Neural cell (in vitro differentiated cells): ENCODE data around the gene VAV2.

Experiments
- CTCF ChIP-seq: fragments of 450-650 bp; IDR thresholded peaks from 2 replicates; pipeline ENCODE4 v1.5.1; 2014; ENCODE audit warnings: antibody characterized with exemption, mild to moderate bottlenecking, moderate library complexity; ENCODE audit not compliant: poor library complexity, severe bottlenecking
- EZH2 ChIP-seq: fragments of 200-600, 300-800 bp; shearing (Covaris generic), sonication (generic); IDR thresholded peaks from 2 replicates; pipeline ENCODE4 v1.6.1; 2014; ENCODE audit warnings: antibody characterized with exemption, low read length, borderline replicate concordance, mild to moderate bottlenecking; ENCODE audit not compliant: insufficient read depth, poor library complexity, severe bottlenecking
- TF ChIP-seq, protein P1 (sequence below): IDR thresholded peaks from 2 replicates; pipeline ENCODE4 v1.6.1; 2012; ENCODE audit warnings: borderline replicate concordance

- TF ChIP-seq CTCF (no peak), EZH2 (no peak)
- TF ChIP-seq, protein P1, sequence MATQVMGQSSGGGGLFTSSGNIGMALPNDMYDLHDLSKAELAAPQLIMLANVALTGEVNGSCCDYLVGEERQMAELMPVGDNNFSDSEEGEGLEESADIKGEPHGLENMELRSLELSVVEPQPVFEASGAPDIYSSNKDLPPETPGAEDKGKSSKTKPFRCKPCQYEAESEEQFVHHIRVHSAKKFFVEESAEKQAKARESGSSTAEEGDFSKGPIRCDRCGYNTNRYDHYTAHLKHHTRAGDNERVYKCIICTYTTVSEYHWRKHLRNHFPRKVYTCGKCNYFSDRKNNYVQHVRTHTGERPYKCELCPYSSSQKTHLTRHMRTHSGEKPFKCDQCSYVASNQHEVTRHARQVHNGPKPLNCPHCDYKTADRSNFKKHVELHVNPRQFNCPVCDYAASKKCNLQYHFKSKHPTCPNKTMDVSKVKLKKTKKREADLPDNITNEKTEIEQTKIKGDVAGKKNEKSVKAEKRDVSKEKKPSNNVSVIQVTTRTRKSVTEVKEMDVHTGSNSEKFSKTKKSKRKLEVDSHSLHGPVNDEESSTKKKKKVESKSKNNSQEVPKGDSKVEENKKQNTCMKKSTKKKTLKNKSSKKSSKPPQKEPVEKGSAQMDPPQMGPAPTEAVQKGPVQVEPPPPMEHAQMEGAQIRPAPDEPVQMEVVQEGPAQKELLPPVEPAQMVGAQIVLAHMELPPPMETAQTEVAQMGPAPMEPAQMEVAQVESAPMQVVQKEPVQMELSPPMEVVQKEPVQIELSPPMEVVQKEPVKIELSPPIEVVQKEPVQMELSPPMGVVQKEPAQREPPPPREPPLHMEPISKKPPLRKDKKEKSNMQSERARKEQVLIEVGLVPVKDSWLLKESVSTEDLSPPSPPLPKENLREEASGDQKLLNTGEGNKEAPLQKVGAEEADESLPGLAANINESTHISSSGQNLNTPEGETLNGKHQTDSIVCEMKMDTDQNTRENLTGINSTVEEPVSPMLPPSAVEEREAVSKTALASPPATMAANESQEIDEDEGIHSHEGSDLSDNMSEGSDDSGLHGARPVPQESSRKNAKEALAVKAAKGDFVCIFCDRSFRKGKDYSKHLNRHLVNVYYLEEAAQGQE, result no peak
Measured at GRCh38 chr9:133989625-133990365, 2.3 kb downstream of the VAV2 start.
